WTC11 (cell line): Measurements from ENCODE around the gene MIER1. TPM values are rescaled to one million over a fixed set of nuclear protein-coding genes. Genes with fewer than 3 reads are reported as not detected.

ENCODE experiments used
- ATAC-seq: fragments of 200-7000 bp; cut with Tn5 transposase; 2 replicates; pipeline ENCODE4 v1.10.0; 2021; ENCODE audit warnings: mild to moderate bottlenecking, moderate library complexity
- CTCF ChIA-PET: fragments of 300-600 bp; sonication (Branson Sonifier 250); formaldehyde crosslinking; loops from one replicate; lab custom pipeline; 2021; ENCODE audit warnings: antibody characterized with exemption; lab: Charles Lee
- POLR2A ChIA-PET: fragments of 350-600 bp; sonication (Branson Sonifier 250); formaldehyde crosslinking; loops from one replicate; lab custom pipeline; 2021; ENCODE audit warnings: antibody characterized with exemption; lab: Charles Lee
- DNase-seq: peaks from one replicate; pipeline ENCODE4 v3.0.0; 2021; ENCODE audit warnings: low spot score
- H3K27ac Mint-ChIP-seq: 2 replicates; pipeline ENCODE4 v1.8.0; 2021; ENCODE audit warnings: mixed read lengths
- H3K27me3 Mint-ChIP-seq: 2 replicates; pipeline ENCODE4 v1.8.0; 2021; ENCODE audit warnings: low read depth, mild to moderate bottlenecking, moderate library complexity, mixed read lengths
- H3K36me3 Mint-ChIP-seq: 2 replicates; pipeline ENCODE4 v1.8.0; 2021; ENCODE audit warnings: mixed read lengths
- H3K4me1 Mint-ChIP-seq: 2 replicates; pipeline ENCODE4 v1.8.0; 2022; ENCODE audit warnings: mixed read lengths
- H3K4me3 Mint-ChIP-seq: 2 replicates; pipeline ENCODE4 v1.8.0; 2021; ENCODE audit warnings: mild to moderate bottlenecking, moderate library complexity, mixed read lengths
- H3K9me3 Mint-ChIP-seq: 2 replicates; pipeline ENCODE4 v1.8.0; 2021; ENCODE audit warnings: mixed read lengths
- AFF4 ChIP-seq: sonication (generic); formaldehyde crosslinking; IDR thresholded peaks from 2 replicates; pipeline ENCODE4 v1.8.1; 2023; ENCODE audit warnings: mild to moderate bottlenecking, missing genetic modification reagents, borderline replicate concordance
- CBFB ChIP-seq: sonication (generic); formaldehyde crosslinking; IDR thresholded peaks from 2 replicates; pipeline ENCODE4 v1.8.1; 2022; ENCODE audit warnings: mild to moderate bottlenecking, low read depth, missing genetic modification reagents
- CREB1 ChIP-seq: sonication (generic); formaldehyde crosslinking; IDR thresholded peaks from 2 replicates; pipeline ENCODE4 v1.8.0; 2023; ENCODE audit warnings: mild to moderate bottlenecking, missing genetic modification reagents
- ERG ChIP-seq: fragments of 250-450 bp; sonication (Bioruptor Pico); IDR thresholded peaks from 2 replicates; pipeline ENCODE4 v1.8.0; 2021; ENCODE audit warnings: mild to moderate bottlenecking
- FOXJ3 ChIP-seq: sonication (generic); formaldehyde crosslinking; IDR thresholded peaks from 2 replicates; pipeline ENCODE4 v1.9.0; 2021; ENCODE audit warnings: missing genetic modification reagents, mild to moderate bottlenecking, borderline replicate concordance
- GABPB1 ChIP-seq: sonication (generic); formaldehyde crosslinking; IDR thresholded peaks from 2 replicates; pipeline ENCODE4 v1.8.1; 2023; ENCODE audit warnings: mild to moderate bottlenecking, missing genetic modification reagents
- GTF2I ChIP-seq: fragments of 250-450 bp; sonication (Bioruptor Pico); conservative IDR thresholded peaks from 2 replicates; pipeline ENCODE4 v1.4.0; 2021; ENCODE audit warnings: mild to moderate bottlenecking
- JAZF1 ChIP-seq: fragments of 250-450 bp; sonication (Bioruptor Pico); IDR thresholded peaks from 2 replicates; pipeline ENCODE4 v1.9.0; 2021; ENCODE audit warnings: moderate library complexity, mild to moderate bottlenecking, inconsistent platforms
- NFE2L1 ChIP-seq: sonication (generic); formaldehyde crosslinking; IDR thresholded peaks from 2 replicates; pipeline ENCODE4 v1.8.1; 2023; ENCODE audit warnings: missing genetic modification reagents
- NR2C2 ChIP-seq: sonication (generic); formaldehyde crosslinking; IDR thresholded peaks from 2 replicates; pipeline ENCODE4 v1.8.0; 2022; ENCODE audit warnings: mild to moderate bottlenecking, missing genetic modification reagents
- PRRX2 ChIP-seq: fragments of 250-450 bp; sonication (Bioruptor Pico); IDR thresholded peaks from 2 replicates; pipeline ENCODE4 v1.8.0; 2021; ENCODE audit warnings: mild to moderate bottlenecking
- ZNF396 ChIP-seq: fragments of 250-450 bp; sonication (Bioruptor Pico); IDR thresholded peaks from 2 replicates; pipeline ENCODE4 v1.8.0; 2021; ENCODE audit warnings: mild to moderate bottlenecking, moderate library complexity, borderline replicate concordance
- ZNF416 ChIP-seq: fragments of 250-450 bp; sonication (Bioruptor Pico); IDR thresholded peaks from 2 replicates; pipeline ENCODE4 v1.9.0; 2021; ENCODE audit warnings: mild to moderate bottlenecking, inconsistent platforms
- ZNF512 ChIP-seq: sonication (generic); formaldehyde crosslinking; IDR thresholded peaks from 2 replicates; pipeline ENCODE4 v1.8.1; 2022; ENCODE audit warnings: missing genetic modification reagents, borderline replicate concordance
- total RNA-seq: library from RNA; stranded (reverse); gene quantifications from 3 replicates; pipeline ENCODE4 v1.2.3, GENCODE V29; 2021
- TF ChIP-seq, protein P1 (sequence below): fragments of 250-450 bp; sonication (Bioruptor Pico); conservative IDR thresholded peaks from 2 replicates; pipeline ENCODE4 v1.9.0; 2021; ENCODE audit warnings: mild to moderate bottlenecking
- TF ChIP-seq, protein P2 (sequence below): sonication (generic); formaldehyde crosslinking; IDR thresholded peaks from 2 replicates; pipeline ENCODE4 v1.8.1; 2022; ENCODE audit warnings: low read depth, missing genetic modification reagents, borderline replicate concordance
- TF ChIP-seq, protein P3 (sequence below): sonication (generic); formaldehyde crosslinking; IDR thresholded peaks from 2 replicates; pipeline ENCODE4 v1.8.1; 2023; ENCODE audit warnings: mild to moderate bottlenecking, missing genetic modification reagents

Gene MIER1
- total RNA-seq, 1 experiment from 2014 or later = 31.0 TPM

DNA sequence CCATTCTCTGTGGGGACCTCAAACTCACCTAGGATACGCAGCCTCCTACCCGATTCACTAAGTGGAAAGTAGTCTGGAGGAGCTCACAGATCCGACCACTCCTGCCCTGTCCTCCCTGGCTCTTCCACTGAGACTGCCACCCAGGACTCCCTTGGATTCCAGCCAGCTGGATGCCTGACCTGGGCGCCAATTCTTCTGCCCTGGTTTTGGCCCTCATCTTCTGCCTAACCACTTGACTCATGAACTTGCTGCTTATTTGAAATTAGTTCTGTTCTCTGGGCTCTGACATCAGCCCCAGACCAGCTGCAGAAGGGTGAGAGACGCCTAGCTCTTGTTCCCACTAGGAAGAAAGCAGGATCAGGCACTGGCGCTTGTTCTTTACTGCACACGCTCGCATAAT is 80.3 kb downstream of the MIER1 start (continued):
- TF ChIP-seq GABPB1 (CRISPR knock-in tag) (no peak), CBFB (no peak), ZNF416 (CRISPR knock-in tag) (no peak)
- TF ChIP-seq, all 79 proteins: peak for 0

- CTCF ChIA-PET = no interaction called here
Observed at GRCh38 chr1:67009792-67010191, 85.0 kb downstream of the MIER1 start.

More at GRCh38 chr1:67009792-67010191, 85.0 kb downstream of the MIER1 start:
- H3K27ac Mint-ChIP-seq = no peak overlapping the region
- no peak for TF ChIP-seq CREB1 (CRISPR knock-in tag)
- no peak for TF ChIP-seq ERG (CRISPR knock-in tag)
- TF ChIP-seq JAZF1 (CRISPR knock-in tag) = no peak
- no peak for TF ChIP-seq ZNF512
- TF ChIP-seq AFF4 = no peak
- TF ChIP-seq ZNF396 (CRISPR knock-in tag) = no peak
- TF ChIP-seq, protein P1, sequence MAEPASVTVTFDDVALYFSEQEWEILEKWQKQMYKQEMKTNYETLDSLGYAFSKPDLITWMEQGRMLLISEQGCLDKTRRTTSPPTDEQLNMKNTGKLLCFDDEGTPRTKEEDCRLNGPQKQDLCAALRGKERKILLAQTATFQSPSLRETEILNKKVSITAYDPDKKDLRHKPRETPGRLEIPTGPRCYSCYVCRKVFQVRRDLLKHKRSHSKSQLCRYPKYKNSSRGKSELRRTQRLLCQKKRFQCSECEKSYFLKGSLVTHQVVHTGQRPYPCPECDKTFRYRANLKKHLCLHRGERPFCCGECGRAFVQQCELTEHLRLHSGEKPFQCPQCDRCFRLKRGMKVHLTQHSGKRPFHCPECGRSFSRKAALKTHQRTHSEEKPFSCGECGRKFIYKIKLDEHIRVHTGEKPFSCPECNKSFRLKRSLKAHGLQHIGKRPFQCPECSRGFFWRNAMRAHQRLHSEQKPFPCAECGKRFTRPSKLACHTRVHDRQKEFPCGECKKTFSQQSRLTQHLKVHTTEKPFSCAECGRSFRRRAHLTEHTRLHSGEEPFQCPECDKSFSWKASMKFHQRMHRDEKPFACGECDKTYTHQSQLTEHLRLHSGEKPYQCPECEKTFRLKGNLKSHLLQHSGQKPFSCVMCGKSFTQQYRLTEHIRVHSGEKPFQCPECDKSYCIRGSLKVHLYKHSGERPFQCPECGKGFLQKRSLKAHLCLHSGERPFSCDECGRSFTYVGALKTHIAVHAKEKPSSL (CRISPR knock-in tag) = no peak
- TF ChIP-seq, protein P2, sequence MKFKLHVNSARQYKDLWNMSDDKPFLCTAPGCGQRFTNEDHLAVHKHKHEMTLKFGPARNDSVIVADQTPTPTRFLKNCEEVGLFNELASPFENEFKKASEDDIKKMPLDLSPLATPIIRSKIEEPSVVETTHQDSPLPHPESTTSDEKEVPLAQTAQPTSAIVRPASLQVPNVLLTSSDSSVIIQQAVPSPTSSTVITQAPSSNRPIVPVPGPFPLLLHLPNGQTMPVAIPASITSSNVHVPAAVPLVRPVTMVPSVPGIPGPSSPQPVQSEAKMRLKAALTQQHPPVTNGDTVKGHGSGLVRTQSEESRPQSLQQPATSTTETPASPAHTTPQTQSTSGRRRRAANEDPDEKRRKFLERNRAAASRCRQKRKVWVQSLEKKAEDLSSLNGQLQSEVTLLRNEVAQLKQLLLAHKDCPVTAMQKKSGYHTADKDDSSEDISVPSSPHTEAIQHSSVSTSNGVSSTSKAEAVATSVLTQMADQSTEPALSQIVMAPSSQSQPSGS (CRISPR knock-in tag) = no peak
- TF ChIP-seq, protein P3, sequence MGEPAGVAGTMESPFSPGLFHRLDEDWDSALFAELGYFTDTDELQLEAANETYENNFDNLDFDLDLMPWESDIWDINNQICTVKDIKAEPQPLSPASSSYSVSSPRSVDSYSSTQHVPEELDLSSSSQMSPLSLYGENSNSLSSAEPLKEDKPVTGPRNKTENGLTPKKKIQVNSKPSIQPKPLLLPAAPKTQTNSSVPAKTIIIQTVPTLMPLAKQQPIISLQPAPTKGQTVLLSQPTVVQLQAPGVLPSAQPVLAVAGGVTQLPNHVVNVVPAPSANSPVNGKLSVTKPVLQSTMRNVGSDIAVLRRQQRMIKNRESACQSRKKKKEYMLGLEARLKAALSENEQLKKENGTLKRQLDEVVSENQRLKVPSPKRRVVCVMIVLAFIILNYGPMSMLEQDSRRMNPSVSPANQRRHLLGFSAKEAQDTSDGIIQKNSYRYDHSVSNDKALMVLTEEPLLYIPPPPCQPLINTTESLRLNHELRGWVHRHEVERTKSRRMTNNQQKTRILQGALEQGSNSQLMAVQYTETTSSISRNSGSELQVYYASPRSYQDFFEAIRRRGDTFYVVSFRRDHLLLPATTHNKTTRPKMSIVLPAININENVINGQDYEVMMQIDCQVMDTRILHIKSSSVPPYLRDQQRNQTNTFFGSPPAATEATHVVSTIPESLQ = no peak
- no peak for TF ChIP-seq NFE2L1 (CRISPR knock-in tag)
- no peak for TF ChIP-seq PRRX2 (CRISPR knock-in tag)
- no peak for TF ChIP-seq NR2C2 (CRISPR knock-in tag)
- no peak for TF ChIP-seq GTF2I
- no peak for TF ChIP-seq FOXJ3 (CRISPR knock-in tag)
- TF ChIP-seq, all 79 proteins: peak for 0
- no peak for DNase-seq
- no peaks in the 10 kb centered on the region for H3K9me3 Mint-ChIP-seq
- H3K27me3 Mint-ChIP-seq = no peaks in the 10 kb centered on the region
- POLR2A ChIA-PET = no interaction called here
- no peaks in the 10 kb centered on the region for H3K36me3 Mint-ChIP-seq
- no peak for ATAC-seq
- H3K4me3 Mint-ChIP-seq = no peak overlapping the region
- H3K4me1 Mint-ChIP-seq = peaks cover 4% of the 10 kb centered on the region; the same call in 1 of the 2 replicates
